A204.1 (cell line): Measurements from ENCODE around the gene CYP1A2.
"Not testable (repeated sequence)": the region's sequence is repeated elsewhere in the genome, so short reads cannot be mapped to it uniquely, and the experiment has no call there.

ENCODE experiments used
- FAIRE-seq: peaks from 2 replicates; lab custom pipeline; 2012; peaks lifted over from hg19 to GRCh38; lab: Jason Lieb, UNC

Gene CYP1A2

DNA sequence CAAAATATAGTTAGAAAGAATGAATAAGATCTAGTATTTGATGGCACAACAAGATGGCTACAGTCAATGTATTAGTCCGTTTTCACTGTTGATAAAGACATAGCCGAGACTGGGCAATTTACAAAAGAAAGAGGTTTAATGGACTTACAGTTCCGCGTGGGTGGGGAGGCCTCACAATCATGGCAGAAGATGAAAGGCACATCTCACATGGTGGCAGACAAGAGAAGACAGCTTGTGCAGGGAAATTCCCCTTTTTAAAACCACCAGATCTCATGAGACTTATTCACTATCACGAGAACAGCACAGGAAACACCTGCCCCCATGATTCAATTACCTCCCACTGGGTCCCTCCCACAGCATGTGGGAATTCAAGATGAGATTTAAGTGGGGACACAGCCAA lies 10.4 kb upstream of the CYP1A2 start:
- not testable (repeated sequence) for FAIRE-seq

- FAIRE-seq: no peak
Measured at GRCh38 chr15:74742422-74742821, 6.2 kb upstream of the CYP1A2 start.

GRCh38 chr15:74746389-74746788 lies 2.3 kb upstream of the CYP1A2 start:
- FAIRE-seq: no peak

GRCh38 chr15:74749832-74750231 lies 1.2 kb downstream of the CYP1A2 start:
- no peak for FAIRE-seq

- no peak for FAIRE-seq
Measured at GRCh38 chr15:74750751-74751150, 2.1 kb downstream of the CYP1A2 start.

GRCh38 chr15:74752011-74752410 lies 3.4 kb downstream of the CYP1A2 start:
- FAIRE-seq: no peak

- FAIRE-seq: no peak
Measured at GRCh38 chr15:74752531-74752930, 3.9 kb downstream of the CYP1A2 start.

DNA sequence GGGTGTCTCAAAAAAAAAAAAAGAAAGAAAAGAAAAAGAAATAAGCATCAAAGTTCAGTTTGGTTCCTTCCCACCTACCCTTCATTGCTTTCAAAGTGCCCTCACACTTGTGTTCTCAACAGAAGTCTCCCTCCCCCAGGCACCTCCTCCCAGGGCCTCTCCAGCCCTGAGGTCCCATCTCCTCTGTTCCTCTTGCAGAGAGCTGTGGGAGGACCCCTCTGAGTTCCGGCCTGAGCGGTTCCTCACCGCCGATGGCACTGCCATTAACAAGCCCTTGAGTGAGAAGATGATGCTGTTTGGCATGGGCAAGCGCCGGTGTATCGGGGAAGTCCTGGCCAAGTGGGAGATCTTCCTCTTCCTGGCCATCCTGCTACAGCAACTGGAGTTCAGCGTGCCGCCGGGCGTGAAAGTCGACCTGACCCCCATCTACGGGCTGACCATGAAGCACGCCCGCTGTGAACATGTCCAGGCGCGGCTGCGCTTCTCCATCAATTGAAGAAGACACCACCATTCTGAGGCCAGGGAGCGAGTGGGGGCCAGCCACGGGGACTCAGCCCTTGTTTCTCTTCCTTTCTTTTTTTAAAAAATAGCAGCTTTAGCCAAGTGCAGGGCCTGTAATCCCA lies 6.1 kb downstream of the CYP1A2 start:
- FAIRE-seq: no peak

- FAIRE-seq: no peak
Measured at GRCh38 chr15:74758736-74759135, 10.1 kb downstream of the CYP1A2 start.

DNA sequence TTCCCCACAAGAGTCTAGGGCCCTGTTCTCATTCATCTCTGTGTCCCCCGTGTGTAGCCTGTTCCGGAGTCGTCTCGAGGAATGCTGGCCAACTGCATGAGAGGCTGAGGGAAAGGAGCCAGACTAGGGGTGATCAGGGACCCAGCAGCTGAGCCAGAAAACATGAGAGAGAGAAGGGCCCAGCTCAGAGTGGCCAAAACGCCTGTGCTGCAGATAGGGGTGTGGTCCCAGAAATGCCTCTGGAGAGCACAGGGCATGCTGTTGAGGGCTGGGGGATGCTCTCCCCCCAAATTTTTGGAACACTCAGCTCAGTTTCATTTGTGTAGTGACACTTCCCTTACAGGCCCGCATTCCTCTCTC lies 14.1 kb downstream of the CYP1A2 start:
- FAIRE-seq: no peak

GRCh38 chr15:74763416-74763815 lies 14.8 kb downstream of the CYP1A2 start:
- FAIRE-seq: no peak

DNA sequence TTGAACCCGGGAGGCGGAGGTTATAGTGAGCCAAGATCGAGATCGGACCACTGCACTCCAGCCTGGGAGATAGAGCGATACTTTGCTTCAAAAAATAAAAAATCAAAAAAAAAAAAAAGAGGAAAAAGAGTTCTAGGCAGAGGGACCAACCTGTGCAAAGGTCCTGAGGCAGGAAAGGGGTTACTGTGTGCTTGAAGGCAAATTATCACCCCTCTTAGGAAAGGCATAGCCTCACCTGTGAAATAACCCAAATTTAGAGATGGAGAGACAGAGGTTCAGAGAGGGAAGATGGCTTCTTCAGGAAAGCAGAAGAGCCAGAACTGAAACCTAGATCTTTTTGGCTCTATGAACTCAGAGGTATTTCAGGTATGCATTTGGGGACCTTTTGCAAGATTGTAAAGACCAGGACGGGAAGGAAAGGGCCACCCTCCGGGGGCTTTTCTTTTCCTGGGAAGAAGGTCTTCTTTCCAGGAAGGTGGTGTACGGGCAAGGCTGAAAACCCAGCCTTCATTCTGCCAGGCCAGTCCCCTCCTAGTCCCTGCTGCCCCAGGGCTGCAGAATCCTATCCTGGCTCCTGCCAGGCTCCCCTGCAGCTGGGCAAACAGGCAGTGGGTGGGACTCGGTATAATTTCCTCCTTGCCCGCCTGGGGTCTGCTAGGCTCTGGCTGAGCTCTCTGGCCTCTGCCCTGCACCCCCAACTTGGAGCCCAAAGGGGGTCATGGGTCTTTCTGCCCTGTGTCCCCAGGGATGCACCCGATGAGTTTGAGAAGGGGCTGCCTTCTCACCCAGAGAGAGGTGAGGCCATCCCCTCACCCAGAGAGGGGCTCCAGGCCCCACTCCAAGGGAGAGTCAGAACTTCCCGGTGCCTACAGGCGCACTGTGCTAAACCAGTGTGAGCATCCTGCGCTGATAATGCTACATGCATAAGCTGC lies 18.8 kb downstream of the CYP1A2 start:
- no peak for FAIRE-seq

GRCh38 chr15:74768099-74768770 lies 19.6 kb downstream of the CYP1A2 start:
- FAIRE-seq: no peak

DNA sequence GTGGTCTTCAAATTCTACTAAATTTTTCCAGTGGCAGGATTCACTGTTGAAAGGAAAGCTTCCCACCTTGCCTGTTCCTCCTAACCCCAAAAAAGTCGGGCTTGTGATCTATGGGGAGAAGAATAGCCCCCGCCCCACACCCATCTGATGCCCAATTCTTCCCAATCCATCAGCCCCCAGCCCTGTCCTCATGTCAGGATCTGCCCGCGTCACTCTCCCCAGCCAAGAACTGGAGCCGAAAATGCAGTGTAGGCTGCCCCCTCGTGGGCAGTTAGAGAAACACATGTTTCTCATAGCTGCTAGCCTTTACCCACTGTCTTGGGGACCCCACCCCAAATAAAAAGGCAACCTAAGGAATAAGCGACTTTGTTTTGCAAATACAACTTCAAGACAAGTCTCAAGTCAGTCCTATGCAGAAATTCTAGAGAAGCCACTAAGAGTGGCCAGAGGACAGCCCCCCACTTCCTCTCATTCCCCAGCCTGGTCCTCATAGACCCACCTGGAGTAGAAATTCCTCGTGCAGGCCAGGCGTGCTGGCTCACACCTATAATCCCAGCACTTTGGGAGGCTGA lies 20.2 kb downstream of the CYP1A2 start:
- peak; percentile 55 for FAIRE-seq

DNA sequence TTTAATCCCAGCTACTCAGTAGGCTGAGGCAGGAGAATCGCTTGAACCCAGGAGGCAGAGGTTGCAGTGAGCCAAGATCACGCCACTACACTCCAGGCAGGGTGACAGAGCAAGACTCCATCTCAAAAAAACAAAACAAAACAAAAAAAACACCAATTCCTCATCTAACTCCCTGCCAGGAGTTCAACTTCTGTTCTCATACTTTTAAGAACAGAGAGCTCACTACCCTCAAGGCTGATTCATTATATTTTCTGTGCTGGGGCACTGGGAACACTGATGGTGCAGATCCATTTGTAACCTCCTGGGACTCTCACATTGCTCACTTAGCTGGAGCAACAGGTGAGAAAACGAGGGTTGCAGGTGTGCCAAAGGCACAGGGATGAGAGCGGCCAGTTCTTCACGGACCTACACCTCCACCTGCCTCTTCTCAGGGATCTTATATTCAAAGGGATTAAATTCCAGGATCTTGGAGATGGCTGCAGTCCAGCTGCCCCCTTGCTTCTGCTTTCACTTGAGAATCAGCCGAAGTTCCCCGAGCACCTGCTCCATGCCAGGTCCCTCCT lies 20.9 kb downstream of the CYP1A2 start:
- no peak for FAIRE-seq

DNA sequence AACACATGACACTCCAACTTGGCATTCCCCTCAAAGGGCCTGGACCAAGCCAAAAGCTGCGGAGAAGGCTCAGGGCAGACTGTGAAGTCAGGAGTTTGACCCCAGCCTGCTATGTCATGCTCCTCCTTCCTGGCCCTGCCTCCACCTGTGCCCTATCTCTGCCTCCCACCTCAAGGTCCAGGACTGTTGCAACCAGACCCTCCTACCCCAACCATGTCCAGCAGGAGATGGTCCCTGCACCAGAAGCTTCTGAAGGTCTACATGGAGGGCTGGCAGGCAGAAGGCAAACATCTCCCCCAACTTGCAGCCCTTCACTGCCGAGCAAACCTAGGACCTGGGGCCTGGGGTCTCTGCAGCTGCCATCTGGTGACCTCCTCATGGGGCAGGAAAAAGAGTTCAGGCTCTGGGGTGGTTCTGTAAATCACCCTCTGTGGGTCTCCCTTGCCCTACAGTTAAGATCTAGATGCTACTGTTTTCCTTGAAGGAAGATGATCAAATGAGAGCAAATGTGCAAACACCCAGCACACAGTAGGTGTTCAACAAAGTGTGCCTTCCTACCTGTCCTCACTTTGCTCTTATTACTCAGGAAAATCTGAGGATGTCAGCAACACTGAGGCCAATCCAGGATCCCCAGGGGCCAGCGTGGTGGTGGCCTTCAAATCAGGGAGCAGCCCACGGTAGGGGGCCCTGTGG lies 21.7 kb downstream of the CYP1A2 start:
- no peak for FAIRE-seq

GRCh38 chr15:74773329-74773728 lies 24.7 kb downstream of the CYP1A2 start:
- FAIRE-seq: no peak

DNA sequence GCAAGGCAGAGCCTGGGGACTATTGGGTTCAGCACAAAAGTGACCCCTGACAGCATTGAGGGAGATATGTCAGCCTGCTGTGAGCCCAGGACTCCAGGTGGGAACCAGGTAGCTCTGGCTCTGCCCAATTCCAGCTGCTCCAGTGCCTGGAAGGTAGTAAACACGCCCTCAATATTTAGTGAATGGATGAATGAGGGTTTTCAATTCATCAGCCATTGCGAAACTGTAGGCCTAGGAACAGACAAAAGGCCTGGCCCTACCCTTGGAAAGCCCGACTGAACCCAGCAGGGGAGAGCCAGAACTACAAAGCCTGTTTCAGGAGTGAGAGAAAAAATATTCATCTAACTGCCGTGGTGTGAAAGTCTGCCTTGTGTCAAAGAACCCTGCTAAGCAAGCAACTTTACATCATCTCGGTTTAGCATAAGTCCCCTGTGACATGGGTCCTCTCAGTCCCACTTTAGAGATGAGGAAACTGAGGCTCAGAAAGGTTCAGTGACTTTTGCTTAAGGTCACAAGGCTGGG lies 25.1 kb downstream of the CYP1A2 start:
- FAIRE-seq: no peak

- no peak for FAIRE-seq
Measured at GRCh38 chr15:74775132-74775562, 26.5 kb downstream of the CYP1A2 start.

DNA sequence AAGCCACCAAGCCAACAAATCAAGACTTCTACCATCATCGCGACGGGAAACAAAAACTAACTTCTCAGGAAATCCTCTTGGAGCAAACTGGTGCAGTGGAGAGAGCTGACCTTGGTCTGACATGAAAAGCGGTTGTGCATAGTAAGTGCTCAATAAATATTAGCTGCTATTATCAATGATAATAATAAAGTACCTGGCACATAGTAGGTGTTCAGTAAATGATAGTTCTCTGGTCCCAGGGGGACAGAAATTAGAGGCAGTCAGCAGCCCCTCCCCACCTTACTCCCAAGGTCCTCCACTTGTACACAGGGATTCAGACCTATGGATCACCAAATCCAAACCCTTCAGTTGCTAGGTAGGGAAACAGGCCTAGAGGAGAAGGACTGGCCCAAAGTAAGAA lies 27.2 kb downstream of the CYP1A2 start:
- FAIRE-seq: no peak
